GM23338 (cell line): ENCODE results near the gene DAGLB.

Experiments used
- EZH2 ChIP-seq: fragments of 200-600 bp; sonication (generic); IDR thresholded peaks from one replicate; pipeline ENCODE4 v1.8.0; 2017; ENCODE audit warnings: antibody characterized with exemption, mild to moderate bottlenecking, low read depth; ENCODE audit not compliant: unreplicated experiment
- EZH2phosphoT487 ChIP-seq: fragments of 200-600 bp; sonication (generic); IDR thresholded peaks from one replicate; pipeline ENCODE4 v1.8.1; 2018; ENCODE audit warnings: antibody characterized with exemption; ENCODE audit not compliant: unreplicated experiment
- JUNB ChIP-seq: IDR thresholded peaks from one replicate; pipeline ENCODE4 v1.6.1; 2016; ENCODE audit warnings: antibody characterized with exemption; ENCODE audit not compliant: unreplicated experiment
- NANOG ChIP-seq: IDR thresholded peaks from 2 replicates; pipeline ENCODE4 v1.6.1; 2016; ENCODE audit warnings: antibody characterized with exemption, borderline replicate concordance
- POLR2AphosphoS5 ChIP-seq: IDR thresholded peaks from 2 replicates; pipeline ENCODE4 v1.6.1; 2016; ENCODE audit warnings: antibody characterized with exemption, low read depth
- STAT1 ChIP-seq: IDR thresholded peaks from one replicate; pipeline ENCODE4 v1.6.1; 2016; ENCODE audit warnings: antibody characterized with exemption; ENCODE audit not compliant: unreplicated experiment
- ZNF114 ChIP-seq: fragments of 250-450 bp; sonication (Bioruptor Pico); IDR thresholded peaks from 2 replicates; pipeline ENCODE4 v1.5.0; 2020; ENCODE audit warnings: mild to moderate bottlenecking, moderate library complexity
- TF ChIP-seq, protein P1 (sequence below), 2 experiments: fragments of 200-600 bp in 1 of 2; sonication (generic) in 1 of 2; conservative IDR thresholded peaks; 2 replicates each; pipeline versions ENCODE4 v1.5.1 to v1.6.1; 2016 to 2017; ENCODE audit warnings: antibody characterized with exemption in 2 of 2, low read depth in 2 of 2, mild to moderate bottlenecking in 2 of 2, moderate library complexity in 1 of 2
- TF ChIP-seq, protein P2 (sequence below): IDR thresholded peaks from one replicate; pipeline ENCODE4 v1.6.1; 2018; ENCODE audit warnings: antibody characterized with exemption; ENCODE audit not compliant: unreplicated experiment
- TF ChIP-seq, protein P3 (sequence below): IDR thresholded peaks from 2 replicates; pipeline ENCODE4 v1.6.1; 2016; ENCODE audit warnings: antibody characterized with exemption

DNA sequence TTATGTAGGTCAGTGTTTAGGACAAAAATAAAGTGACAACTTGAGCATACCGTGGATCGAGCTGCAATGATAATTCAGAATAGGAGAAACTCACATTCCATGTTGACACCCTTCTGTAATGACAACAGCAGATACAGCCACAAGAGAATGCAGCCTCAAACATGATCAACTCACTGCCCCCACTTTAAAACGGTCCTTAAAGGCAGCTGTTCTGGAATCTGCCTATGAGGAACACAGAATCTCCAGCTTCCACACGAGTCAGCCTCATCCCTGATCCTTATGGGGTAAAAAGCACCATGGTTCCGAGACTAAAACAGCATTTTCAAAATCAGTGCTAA lies 32.5 kb upstream of the DAGLB start:
- TF ChIP-seq, protein P1, sequence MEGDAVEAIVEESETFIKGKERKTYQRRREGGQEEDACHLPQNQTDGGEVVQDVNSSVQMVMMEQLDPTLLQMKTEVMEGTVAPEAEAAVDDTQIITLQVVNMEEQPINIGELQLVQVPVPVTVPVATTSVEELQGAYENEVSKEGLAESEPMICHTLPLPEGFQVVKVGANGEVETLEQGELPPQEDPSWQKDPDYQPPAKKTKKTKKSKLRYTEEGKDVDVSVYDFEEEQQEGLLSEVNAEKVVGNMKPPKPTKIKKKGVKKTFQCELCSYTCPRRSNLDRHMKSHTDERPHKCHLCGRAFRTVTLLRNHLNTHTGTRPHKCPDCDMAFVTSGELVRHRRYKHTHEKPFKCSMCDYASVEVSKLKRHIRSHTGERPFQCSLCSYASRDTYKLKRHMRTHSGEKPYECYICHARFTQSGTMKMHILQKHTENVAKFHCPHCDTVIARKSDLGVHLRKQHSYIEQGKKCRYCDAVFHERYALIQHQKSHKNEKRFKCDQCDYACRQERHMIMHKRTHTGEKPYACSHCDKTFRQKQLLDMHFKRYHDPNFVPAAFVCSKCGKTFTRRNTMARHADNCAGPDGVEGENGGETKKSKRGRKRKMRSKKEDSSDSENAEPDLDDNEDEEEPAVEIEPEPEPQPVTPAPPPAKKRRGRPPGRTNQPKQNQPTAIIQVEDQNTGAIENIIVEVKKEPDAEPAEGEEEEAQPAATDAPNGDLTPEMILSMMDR (conservative IDR thresholded peaks at IDR 0.05; ENCODE audit: low read depth in 2 of 2), result no peak
- TF ChIP-seq, protein P2, sequence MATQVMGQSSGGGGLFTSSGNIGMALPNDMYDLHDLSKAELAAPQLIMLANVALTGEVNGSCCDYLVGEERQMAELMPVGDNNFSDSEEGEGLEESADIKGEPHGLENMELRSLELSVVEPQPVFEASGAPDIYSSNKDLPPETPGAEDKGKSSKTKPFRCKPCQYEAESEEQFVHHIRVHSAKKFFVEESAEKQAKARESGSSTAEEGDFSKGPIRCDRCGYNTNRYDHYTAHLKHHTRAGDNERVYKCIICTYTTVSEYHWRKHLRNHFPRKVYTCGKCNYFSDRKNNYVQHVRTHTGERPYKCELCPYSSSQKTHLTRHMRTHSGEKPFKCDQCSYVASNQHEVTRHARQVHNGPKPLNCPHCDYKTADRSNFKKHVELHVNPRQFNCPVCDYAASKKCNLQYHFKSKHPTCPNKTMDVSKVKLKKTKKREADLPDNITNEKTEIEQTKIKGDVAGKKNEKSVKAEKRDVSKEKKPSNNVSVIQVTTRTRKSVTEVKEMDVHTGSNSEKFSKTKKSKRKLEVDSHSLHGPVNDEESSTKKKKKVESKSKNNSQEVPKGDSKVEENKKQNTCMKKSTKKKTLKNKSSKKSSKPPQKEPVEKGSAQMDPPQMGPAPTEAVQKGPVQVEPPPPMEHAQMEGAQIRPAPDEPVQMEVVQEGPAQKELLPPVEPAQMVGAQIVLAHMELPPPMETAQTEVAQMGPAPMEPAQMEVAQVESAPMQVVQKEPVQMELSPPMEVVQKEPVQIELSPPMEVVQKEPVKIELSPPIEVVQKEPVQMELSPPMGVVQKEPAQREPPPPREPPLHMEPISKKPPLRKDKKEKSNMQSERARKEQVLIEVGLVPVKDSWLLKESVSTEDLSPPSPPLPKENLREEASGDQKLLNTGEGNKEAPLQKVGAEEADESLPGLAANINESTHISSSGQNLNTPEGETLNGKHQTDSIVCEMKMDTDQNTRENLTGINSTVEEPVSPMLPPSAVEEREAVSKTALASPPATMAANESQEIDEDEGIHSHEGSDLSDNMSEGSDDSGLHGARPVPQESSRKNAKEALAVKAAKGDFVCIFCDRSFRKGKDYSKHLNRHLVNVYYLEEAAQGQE, result no peak
- no peak for TF ChIP-seq POLR2AphosphoS5
- TF ChIP-seq EZH2, result no peak
- TF ChIP-seq, protein P3, sequence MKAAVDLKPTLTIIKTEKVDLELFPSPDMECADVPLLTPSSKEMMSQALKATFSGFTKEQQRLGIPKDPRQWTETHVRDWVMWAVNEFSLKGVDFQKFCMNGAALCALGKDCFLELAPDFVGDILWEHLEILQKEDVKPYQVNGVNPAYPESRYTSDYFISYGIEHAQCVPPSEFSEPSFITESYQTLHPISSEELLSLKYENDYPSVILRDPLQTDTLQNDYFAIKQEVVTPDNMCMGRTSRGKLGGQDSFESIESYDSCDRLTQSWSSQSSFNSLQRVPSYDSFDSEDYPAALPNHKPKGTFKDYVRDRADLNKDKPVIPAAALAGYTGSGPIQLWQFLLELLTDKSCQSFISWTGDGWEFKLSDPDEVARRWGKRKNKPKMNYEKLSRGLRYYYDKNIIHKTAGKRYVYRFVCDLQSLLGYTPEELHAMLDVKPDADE, result no peak
- no peak for TF ChIP-seq STAT1
- TF ChIP-seq EZH2phosphoT487, result no peak
- no peak for TF ChIP-seq NANOG
- no peak for TF ChIP-seq ZNF114
- TF ChIP-seq JUNB, result no peak
